GM19324 (cell line): ENCODE results near the gene LMNTD1.
"Not testable (repeated sequence)": the region's sequence is repeated elsewhere in the genome, so short reads cannot be mapped to it uniquely, and the experiment has no call there.

Experiments
- ATAC-seq: cut with Tn5 transposase; IDR thresholded peaks from one replicate; pipeline ENCODE4 v1.9.1; 2021; ENCODE audit warnings: mild to moderate bottlenecking, moderate library complexity; ENCODE audit not compliant: unreplicated experiment, low FRiP score

Gene LMNTD1, protein sequence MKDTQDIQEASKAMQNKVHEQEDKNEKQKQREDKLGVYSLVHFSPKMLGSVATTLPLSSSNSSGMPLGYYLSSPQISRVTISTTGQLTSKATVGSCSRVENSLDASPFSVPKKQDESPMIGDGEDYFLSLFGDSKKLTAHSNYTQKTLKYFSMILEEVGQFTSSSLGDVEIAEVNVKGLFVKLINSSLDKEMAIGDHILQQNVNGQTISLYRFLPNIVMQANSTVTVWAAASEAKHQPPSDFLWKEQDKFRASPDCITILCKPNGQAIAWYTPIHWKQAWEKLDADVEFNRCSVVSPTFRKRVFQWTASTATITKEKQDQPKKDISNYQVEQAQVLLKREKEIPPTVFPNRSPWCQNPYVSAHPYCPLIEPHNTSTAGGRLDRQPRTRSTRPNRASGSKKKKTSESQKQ

DNA sequence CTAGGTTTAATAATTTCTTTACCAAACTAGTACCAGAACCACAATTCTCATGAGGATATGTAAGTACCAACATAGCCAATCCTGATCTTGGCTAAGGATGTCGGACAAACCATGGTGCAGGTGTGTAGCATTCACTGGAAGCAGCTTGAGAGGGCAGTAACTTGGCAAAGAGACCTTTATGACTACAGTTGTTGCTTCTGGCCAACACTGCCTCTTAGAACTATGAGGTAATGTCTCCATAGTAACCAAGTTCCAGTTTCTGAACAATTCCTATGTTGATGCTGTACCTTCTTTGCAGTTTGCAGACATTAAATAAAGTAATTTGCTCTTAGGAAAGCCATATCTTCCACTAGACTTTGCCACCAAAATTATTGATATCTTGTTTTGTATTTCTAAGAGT lies at the start of gene LMNTD1:
LMNTD1 (minus strand) TSS at position 186 of the 400 bp plus-strand sequence. CDS start 324 bp downstream, outside the sequence.
- no peak for ATAC-seq

DNA sequence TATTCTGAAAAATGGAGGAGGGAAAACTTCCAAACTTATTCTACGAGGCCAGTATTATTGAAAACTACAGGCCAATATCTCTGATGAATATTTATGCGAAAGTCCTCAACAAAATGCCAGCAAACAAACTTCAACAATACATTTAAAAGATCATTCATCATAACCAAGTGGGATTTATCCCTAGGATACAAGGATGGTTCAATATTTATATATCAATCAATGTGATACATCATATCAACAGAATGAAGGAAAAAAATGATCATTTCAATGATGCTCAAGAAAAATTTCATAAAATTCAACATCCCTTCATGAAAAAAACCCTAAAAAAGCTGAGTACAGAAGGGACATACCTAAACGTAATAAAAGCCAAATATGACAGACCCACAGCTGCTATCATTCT lies 45.9 kb upstream of the LMNTD1 start:
- no peak for ATAC-seq

DNA sequence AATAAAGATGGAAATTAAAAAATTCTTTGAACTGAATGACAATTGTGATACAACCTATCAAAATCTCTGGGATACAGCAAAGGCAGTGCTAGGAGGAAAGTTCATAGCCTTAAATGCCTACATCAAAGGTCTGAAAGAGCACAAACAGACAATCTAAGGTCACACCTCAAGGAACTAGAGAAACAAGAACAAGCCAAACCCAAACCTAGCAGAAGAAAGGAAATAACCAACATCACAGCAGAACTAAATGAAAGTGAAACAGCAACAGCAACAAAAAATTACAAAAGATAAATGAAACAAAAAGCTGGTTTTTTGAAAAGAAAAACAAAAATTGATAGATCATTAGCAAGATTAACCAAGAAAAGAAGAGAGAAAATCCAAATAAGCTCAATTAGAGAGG lies 42.4 kb upstream of the LMNTD1 start:
- not testable (repeated sequence) for ATAC-seq

DNA sequence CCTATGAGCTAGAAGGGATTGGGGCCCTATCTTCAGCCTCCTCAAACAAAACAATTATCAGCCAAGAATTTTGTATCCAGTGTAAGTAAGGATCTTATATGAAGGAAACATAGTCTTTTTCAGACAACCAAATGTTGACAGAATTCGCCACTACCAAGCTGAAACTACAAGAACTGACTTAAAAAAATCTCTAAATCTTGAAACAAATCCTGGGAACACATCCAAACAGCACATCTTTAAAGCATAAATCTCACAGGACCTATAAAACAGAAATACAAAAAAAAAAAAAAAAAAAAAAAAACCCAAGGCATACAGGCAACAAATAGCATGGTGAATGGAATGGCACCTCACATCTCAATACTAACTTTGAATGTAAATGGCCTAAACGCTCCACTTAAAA lies 41.3 kb upstream of the LMNTD1 start:
- ATAC-seq = no peak

DNA sequence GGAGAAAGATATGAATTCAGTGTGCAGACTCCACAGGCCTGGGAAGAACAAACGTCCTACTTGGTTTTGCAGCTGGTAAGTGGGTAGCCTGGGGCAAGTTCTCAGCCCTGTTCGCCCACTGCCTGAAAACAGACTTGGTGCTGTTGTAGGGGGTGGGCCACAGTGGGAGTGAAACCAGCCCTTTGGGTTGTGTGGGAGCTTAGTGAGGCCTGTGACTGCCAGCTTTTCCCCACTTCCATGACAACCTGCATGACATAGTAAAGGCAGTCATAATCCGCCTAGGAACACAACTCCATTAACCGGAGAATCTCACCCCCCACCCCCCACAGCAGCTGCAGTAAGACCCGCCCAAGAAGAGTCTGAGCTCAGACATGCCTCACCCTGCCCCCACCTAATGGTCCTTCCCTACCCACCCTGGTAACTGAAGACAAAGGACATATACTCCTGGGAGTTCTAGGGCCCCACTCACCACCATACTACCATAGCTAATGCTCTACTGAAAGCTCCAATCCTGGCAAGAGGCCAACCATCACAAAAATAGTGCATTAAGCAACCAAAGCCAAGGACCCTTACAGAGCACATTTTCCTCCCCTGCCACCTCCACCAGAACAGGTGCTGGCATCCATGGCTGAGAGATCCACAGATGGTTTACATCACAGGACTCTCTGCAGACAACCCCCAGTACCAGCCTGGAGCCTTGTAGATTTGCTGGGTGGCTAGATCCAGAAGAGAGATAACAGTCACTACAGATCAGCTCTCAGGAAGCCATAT lies 39.8 kb upstream of the LMNTD1 start:
- no peak for ATAC-seq

DNA sequence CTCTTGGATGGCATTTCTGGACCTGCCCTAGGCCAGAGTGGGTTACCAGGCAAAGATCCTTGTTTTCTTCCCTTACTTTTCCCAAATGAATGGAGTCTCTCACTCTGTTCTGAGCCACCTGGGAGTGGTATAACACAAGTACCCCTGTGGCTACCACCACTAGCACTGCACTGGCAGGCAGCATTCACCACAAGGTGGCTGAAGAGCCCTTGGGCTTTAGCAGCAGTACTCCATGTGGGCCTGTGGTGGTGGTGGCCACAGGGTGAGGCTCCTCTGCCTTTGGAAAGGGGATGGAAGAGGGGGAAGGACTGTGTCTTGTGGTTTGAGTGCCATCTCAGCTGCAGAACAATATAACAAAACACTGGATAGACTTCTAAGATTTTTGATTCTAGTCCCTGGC lies 38.1 kb upstream of the LMNTD1 start:
- ATAC-seq = no peak

DNA sequence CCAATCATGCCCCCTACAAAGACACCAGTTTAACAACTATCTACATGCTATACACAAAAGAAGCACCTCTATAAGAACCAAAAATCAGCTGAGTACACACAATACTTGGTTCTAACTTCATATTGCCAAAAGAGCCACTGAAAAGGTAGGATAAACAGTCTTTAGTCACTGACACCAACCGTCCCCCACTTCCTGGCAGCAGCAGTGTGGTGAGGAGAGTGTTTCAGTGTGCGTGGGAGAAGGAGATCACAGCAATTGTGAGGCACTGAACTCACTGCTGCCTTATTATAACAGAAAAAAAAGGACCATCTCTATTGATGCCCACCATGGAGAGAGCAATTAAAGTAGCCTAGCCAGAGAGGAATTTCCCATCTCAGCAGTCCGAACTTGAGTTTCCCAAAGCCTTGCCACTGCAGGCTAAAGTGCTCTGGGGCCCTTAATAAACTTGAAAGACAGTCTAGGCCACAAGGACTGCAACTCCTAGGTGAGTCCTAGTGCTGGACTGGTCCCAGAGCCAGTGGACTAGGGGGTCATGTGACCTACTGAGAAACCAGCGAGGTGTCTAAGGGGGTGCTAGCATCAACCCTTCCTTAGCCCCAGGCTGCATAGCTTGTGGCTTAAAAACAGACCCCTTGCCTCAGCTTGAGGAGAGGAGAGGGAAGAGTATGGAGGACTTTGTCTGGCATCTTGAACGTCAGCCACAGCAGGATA lies 37.1 kb upstream of the LMNTD1 start:
- ATAC-seq = no peak

DNA sequence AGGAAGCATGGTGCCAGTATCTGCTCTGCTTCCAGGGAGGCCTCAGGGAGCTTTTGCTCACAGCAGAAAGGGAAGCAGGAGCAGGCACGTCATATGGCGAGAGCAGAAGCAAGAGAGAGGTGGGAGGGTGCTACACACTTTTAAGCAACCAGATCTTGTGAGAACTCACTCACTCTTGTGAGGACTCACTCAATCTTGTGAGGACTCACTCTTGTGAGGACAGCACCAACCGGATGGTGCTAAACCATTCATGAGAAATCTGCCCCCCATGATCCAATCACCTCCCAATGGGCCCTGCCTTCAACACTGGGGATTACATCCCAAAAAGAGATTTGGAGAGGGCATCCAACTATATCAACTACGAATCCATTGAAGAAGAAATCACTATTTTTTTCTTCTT lies 34.3 kb upstream of the LMNTD1 start:
- no peak for ATAC-seq

DNA sequence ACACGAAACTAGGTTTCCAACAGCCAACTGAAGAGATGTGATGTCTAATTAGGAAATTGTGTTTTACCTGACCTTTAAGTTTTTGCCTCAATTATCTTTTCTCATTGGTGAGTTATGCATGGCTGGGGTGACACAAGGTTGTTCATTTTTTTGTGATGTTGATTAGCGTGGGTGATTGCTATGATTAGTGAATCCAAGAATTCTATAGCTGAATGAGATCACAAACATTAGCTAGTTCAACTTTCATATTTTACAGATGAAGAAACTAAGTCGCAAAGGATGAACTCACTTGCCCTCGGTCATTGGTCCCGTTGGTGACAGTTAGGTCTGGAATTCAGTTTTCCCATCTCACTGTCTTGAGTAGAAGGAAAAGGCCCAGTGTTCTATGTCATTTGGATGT lies 32.6 kb upstream of the LMNTD1 start:
- no peak for ATAC-seq

DNA sequence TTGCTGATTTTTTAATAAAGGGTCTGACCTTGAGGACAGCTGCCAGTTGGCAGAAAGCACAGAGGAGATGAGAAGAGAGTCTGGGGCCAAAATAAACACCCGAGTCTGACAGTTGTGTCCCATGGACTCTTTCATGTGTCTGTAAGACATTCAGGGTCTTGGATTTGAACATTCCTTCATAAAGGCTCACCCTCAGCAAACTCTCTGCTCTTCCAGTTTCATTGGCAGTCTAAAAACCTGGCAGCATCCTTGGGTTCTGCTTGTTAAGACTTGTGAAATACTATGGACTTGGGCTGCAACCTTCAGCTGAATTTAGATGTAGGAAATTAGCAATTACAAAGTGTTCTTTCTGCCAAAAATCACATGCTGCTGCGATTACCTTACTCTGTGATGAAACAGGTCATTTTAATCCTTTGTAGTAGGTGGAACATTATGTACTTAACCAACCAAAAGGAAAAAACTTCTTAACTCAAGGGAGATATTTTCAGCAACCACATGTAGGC lies 32.0 kb upstream of the LMNTD1 start:
- no peak for ATAC-seq

DNA sequence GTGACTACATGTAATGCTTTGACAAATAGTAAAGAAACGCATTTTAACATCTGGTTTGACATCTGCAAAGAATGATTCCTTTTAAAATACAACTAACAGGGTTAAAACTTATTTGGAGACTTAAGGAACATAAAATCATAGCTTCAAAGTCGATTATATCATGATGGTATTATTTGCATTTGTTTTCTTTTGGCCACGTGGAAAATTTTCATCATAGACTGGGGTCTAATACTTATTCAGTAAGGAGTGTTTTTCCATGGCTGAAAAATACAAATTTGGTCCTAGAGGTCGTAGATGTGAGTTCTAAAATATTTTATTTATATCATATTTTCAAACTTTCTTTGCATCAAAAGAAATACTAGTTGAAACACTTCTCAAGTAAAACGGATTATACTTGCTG lies 31.5 kb upstream of the LMNTD1 start:
- no peak for ATAC-seq

DNA sequence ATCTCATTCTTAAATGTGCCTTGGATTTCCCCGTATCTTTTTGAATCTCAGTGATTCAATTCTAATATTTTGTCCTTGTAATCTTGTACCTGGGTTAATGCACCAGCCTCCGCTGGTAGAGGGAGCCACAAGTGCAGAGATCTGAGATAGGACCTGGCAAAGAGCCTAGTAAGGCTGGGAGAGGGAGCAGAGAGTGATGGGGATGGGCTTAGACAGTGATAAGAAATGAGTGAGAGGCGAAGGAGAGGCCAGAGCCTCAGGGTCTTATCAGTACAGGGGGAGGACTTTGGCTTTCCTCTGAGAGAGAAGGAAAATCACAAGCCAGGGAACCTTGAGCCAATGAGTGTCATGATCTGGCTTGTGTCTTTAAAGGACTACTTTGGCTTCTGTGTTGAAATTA lies 30.5 kb upstream of the LMNTD1 start:
- ATAC-seq = no peak

DNA sequence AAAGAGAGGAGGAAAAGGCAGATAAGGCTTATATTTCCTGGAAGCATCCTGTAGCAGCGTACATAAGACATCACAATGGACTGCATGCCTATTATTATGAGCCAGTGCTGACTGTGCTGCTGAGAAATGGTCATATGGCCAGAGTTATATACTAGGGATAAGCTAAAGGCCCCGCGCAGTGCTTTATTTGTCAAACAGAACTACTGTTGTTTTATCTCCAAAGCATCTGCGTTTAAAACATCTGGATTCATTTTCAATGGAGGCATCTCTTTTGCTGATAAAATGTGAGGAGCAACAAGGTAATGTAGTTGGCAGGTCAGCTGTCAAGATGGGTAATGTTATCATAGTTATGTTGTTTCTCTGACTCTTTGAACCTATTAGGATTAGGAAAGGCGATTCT lies 28.0 kb upstream of the LMNTD1 start:
- ATAC-seq = no peak

DNA sequence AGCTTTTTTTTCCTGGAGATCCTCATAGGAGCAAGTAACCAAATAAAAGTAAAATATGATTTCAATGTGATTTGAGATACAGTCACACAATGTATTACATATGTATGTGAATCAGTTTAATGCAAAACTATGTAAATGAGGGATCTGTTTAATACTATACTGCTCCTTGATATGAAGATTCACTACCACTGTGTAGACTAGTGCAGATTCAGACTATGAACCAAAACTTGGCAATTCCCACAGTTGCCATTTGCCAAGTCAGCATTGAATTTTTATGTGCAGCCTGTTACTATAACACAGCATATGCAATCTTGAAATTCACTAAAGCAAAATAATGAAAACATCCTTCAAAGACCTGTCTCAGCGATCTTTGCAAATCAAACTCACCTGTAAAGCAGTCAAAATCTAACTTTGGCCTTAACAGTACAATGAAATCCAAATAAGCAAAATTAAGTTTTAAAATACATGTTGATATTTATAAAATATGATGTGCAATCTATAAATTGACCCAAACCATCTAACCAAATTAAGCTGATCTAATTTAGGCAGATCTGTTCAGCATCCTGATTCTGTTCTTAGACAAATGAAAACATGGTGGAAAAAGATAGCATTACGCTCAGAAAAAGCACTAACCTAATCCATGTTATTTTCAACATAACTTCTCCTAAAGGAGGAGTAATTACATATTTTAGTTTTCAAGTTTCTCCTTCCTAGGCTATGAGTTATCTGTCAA lies 25.5 kb upstream of the LMNTD1 start:
- ATAC-seq = no peak

DNA sequence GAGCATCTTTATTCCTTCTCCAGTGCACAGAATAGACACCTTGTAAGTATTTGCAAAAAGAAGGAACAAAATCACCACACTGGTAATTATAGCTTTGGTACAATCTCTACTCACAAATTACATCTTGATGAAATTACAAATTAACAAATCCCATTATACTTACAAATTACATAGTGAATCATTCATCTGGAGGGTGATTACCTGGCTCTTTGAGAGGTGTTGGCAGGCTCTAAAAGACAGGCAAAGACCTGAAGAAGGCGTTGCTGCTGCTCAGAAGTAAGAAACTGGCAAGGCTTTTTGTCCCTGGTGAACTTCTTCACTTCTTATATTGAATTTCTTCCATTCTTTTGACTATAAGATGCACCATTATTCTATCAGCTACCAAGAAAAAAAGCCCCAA lies 21.7 kb upstream of the LMNTD1 start:
- ATAC-seq = no peak

DNA sequence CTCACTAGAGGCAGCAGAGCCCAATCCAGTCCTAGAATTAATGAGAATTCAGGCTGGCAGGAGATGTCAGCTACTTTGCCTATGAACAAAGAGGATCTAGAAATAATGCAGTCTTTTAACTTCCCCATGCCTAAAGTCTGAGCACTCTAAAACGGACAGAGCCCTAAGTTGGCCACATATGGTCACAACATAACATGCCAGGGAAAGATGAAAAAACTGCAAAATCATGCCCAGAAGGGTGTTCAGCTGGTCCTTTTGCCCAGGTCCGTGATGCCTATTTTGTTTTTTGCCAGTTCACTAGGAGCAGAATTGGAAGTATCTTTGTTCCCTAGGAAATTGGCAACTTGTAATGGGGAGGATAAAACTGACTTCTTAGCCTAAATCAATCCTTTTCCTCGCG lies 20.3 kb upstream of the LMNTD1 start:
- ATAC-seq = no peak

DNA sequence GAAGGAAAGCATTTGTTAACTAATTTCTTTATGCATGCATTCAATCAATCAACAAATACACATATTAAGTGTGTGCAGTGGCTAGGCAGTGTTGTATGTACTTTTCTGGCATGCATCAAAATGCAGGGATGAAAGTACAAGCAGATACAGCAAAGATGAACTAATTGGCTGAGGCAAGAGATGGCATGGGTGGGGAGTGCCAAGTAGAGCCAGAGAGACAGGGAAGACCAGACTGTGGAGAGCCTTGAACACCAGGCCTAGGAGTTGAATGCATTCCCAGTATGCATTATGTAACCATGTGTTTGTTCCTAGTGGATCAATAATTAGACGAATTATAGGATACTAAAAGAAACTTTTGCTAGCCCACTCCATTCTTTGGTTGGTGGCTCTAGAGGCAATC lies 17.3 kb upstream of the LMNTD1 start:
- no peak for ATAC-seq

DNA sequence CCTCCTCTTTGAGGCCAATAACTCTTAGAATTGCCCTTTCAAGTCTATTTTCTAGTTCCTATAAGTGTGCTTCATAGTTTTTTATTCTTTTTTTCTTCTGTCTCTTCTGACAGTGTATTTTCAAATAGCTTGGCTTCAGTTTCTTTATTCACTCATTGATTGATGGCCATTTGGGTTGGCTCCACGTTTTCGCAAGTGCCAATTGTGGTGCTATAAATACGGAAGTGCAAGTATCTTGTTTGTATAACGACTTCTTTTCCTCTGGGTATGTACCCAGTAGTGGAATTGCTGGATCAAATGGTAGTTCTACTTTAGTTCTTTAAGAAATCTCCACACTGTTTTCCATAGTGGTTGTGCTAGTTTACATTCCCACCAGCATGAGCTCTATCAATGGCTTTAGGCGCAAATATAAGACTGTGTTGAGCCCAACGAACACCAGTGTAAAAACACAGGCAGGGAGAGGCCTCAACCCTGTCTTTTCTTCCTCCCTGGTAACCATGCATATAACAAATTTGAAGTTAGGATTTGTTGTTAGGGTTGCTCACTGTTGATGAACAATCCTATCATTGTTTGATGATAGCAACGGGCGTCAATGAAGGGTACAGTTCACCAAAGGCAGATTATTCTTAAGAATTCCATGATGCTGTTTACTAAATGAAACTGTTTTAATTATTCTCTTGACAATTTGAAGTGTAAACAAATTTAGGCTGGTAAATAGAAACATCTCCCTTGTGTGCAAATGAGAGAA lies 13.3 kb upstream of the LMNTD1 start:
- ATAC-seq = no peak

DNA sequence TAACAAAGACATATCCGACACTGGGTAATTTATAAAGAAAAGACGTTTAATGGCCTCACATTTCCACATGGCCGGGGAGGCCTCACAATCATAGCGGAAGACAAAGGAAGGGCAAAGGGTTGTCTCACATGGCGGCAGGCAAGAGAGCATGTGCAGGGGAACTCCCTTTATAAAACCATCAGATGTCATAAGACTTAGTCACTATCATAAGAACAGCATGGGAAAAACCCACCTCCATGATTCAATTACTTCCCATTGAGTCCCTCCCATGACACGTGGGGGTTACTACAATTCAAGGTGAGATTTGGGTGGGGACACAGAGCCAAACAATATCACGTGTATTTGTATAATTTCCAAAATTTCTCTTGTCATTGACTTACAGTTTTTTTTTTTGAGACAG lies 5.5 kb upstream of the LMNTD1 start:
- no peak for ATAC-seq
